PC-3 (cell line): ENCODE data around the gene NSUN3.

ENCODE experiments used
- CTCF ChIP-seq: fragments of 300-600 bp; sonication (generic); conservative IDR thresholded peaks from 2 replicates; pipeline ENCODE4 v1.5.1; 2017; ENCODE audit warnings: antibody characterized with exemption, low read depth, mild to moderate bottlenecking, low read length
- EZH2 ChIP-seq: fragments of 300-600 bp; sonication (generic); IDR thresholded peaks from one replicate; pipeline ENCODE4 v1.6.1; 2017; ENCODE audit warnings: antibody characterized with exemption, mild to moderate bottlenecking, low read length; ENCODE audit not compliant: unreplicated experiment
- EZH2phosphoT487 ChIP-seq: fragments of 300-600 bp; sonication (generic); IDR thresholded peaks from 2 replicates; pipeline ENCODE4 v1.6.1; 2018; ENCODE audit warnings: mild to moderate bottlenecking, antibody characterized with exemption, low read length, borderline replicate concordance

DNA sequence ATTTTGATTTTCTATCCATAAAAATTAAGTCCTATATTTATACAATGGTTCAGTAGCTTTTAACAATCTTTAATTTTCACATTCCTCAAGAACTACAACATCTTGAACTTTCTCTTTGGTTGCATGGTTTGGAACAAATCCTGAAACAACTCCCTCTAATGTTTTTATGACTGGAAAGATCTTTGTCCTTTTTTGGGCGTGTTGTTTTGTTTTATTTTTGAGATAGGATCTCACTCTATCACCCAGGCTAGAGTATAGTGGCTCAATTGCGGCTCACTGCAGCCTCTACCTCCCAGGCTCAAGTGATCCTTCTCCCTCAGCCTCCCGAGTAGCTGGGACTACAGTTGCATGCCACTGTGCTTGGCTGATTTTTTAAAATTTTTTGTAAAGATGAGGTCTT, 38.5 kb upstream of the NSUN3 start:
- TF ChIP-seq EZH2, result no peak
- TF ChIP-seq CTCF, result no peak
- TF ChIP-seq EZH2phosphoT487, result no peak
